BLaER1 (cell line): Measurements from ENCODE around the gene NPAP1.

ENCODE experiments used
- H3K27ac ChIP-seq: shearing (Covaris generic); formaldehyde crosslinking; 2 replicates; pipeline ENCODE4 v1.8.1; 2022
- H3K27me3 ChIP-seq: shearing (Covaris generic); formaldehyde crosslinking; 2 replicates; pipeline ENCODE4 v1.8.1; 2022
- H3K36me3 ChIP-seq: shearing (Covaris generic); formaldehyde crosslinking; 2 replicates; pipeline ENCODE4 v1.8.1; 2022
- H3K4me1 ChIP-seq: shearing (Covaris generic); formaldehyde crosslinking; 2 replicates; pipeline ENCODE4 v1.8.1; 2022
- H3K4me2 ChIP-seq: shearing (Covaris generic); formaldehyde crosslinking; 2 replicates; pipeline ENCODE4 v1.8.1; 2022
- H3K4me3 ChIP-seq: shearing (Covaris generic); formaldehyde crosslinking; 2 replicates; pipeline ENCODE4 v1.8.1; 2022
- H3K9ac ChIP-seq: shearing (Covaris generic); formaldehyde crosslinking; 2 replicates; pipeline ENCODE4 v1.8.1; 2022
- H3K9me3 ChIP-seq: shearing (Covaris generic); formaldehyde crosslinking; 2 replicates; pipeline ENCODE4 v1.8.1; 2022
- H4K20me1 ChIP-seq: shearing (Covaris generic); formaldehyde crosslinking; 2 replicates; pipeline ENCODE4 v1.8.1; 2022
- Cebpa-rat ChIP-seq: shearing (Covaris generic); IDR thresholded peaks from 2 replicates; pipeline ENCODE4 v1.8.1; 2022

NPAP1 gene

GRCh38 chr15:24683736-24684135 lies 8.2 kb downstream of the NPAP1 start:
- Histone ChIP-seq H3K9me3 (no peaks in the 10 kb centered on the region), H3K4me1 (no peaks in the 10 kb centered on the region), H3K27ac (no peak overlapping the region), H3K27me3 (no peaks in the 10 kb centered on the region), H3K9ac (no peak overlapping the region), H3K36me3 (no peaks in the 10 kb centered on the region), H3K4me3 (no peak overlapping the region), H4K20me1 (no peaks in the 10 kb centered on the region), H3K4me2 (no peak overlapping the region)
- no peak for TF ChIP-seq Cebpa-rat

- no peak overlapping the region for H3K27ac ChIP-seq
- no peaks in the 10 kb centered on the region for H3K9me3 ChIP-seq
- H3K27me3 ChIP-seq, result no peaks in the 10 kb centered on the region
- H3K4me2 ChIP-seq, result no peak overlapping the region
- no peak overlapping the region for H3K9ac ChIP-seq
- no peak for TF ChIP-seq Cebpa-rat
- no peaks in the 10 kb centered on the region for H4K20me1 ChIP-seq
- H3K36me3 ChIP-seq, result no peaks in the 10 kb centered on the region
- no peak overlapping the region for H3K4me3 ChIP-seq
- H3K4me1 ChIP-seq, result no peaks in the 10 kb centered on the region
Measured at GRCh38 chr15:24684313-24684712, 8.7 kb downstream of the NPAP1 start.

DNA sequence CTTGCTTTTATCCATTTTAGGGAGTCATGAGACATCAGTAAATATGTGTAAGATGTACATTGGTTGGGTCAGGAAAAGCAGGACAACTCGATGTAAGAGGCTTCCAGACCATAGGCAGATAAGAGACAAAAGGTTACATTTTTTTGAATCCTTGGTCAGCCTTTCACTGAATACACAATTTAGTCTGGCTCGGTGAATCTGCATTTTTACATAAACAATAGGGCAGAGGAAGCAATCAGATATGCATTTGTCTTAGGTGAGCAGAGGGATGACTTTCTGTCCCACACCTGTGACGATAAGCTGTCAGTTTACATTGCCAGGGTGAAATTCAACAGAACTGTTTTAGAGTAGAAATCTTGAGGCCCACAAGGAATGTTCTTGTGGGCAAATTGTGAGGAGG lies 20.6 kb downstream of the NPAP1 start:
- Histone ChIP-seq H4K20me1 (no peaks in the 10 kb centered on the region), H3K9me3 (0 out of 2 replicates have a peak, but pooled peaks cover 3% of the 10 kb centered on the region), H3K4me2 (no peak overlapping the region), H3K27ac (no peak overlapping the region), H3K36me3 (no peaks in the 10 kb centered on the region), H3K4me1 (no peaks in the 10 kb centered on the region), H3K4me3 (no peak overlapping the region), H3K27me3 (no peaks in the 10 kb centered on the region), H3K9ac (no peak overlapping the region)
- no peak for TF ChIP-seq Cebpa-rat

- no peak overlapping the region for H3K4me3 ChIP-seq
- no peaks in the 10 kb centered on the region for H3K36me3 ChIP-seq
- no peaks in the 10 kb centered on the region for H3K4me1 ChIP-seq
- no peaks in the 10 kb centered on the region for H3K27me3 ChIP-seq
- no peak for TF ChIP-seq Cebpa-rat
- no peak overlapping the region for H3K27ac ChIP-seq
- no peaks in the 10 kb centered on the region for H4K20me1 ChIP-seq
- H3K9me3 ChIP-seq, result 0 out of 2 replicates have a peak, but pooled peaks cover 3% of the 10 kb centered on the region
- no peak overlapping the region for H3K9ac ChIP-seq
- H3K4me2 ChIP-seq, result no peak overlapping the region
Measured at GRCh38 chr15:24696842-24697241, 21.3 kb downstream of the NPAP1 start.

DNA sequence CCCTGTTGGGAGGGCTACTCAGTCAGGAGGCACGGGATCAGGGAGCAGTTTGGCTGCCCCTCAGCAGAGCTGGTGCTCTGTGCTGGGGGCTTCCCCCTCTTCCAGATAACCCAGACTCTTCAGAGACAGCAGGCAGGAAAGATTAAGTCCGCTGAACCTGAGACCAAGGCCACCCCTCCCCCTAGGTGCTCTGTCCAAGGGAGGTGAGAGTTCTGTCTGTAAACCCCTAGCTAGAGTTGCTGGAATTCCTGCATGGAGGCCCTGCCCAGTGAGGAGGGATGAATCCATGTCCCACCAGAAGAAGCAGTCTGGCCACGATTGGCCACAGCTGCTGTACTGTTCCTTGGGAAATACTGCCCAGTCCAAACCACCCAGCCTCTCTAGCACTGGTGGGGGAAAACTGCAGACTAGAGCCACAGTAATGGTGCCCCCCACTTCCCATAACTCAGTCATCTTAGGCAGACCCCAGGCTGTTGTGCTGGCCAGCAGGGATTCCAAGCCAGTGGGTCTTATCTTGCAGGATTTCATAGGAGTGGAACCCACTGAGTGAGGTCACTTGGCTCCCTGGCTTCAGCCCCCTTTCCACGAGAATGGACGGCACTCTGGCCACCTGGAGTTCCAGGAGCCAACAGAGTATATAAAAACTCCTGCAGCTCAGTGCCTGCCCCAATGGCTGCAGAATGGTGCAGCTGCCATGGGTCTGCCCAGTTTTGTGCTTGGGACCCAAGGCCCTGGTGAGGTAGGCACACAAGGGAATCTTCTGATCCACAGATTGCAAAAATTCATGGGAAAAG lies 42.9 kb downstream of the NPAP1 start:
- no peak overlapping the region for H3K9ac ChIP-seq
- H3K4me2 ChIP-seq, result no peak overlapping the region
- H3K4me3 ChIP-seq, result no peak overlapping the region
- TF ChIP-seq Cebpa-rat, result no peak
- H3K36me3 ChIP-seq, result no peaks in the 10 kb centered on the region
- no peaks in the 10 kb centered on the region for H3K4me1 ChIP-seq
- H3K27me3 ChIP-seq, result no peaks in the 10 kb centered on the region
- no peaks in the 10 kb centered on the region for H4K20me1 ChIP-seq
- no peaks in the 10 kb centered on the region for H3K9me3 ChIP-seq
- H3K27ac ChIP-seq, result no peak overlapping the region

DNA sequence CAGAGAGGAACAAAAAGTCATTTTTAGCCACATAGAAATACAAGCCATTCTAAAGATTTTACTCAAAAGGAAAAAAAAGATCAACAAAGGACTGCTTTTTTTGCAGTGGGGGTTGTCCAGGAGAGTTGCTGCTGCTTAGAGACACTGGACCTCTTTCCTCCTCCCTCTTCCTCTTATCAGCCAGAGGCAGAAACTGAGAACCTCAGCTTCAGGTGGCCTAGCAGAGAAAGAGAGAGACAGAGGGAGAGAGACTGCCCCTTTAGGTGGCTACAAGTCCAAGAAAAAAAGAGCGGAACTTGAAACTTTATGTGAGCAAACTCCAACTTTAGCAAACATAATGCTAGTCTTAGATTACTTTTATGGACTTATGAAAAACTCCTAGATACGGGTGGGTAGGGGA lies 54.2 kb downstream of the NPAP1 start:
- H3K36me3 ChIP-seq, result no peaks in the 10 kb centered on the region
- H3K9ac ChIP-seq, result no peak overlapping the region
- no peak for TF ChIP-seq Cebpa-rat
- H3K4me3 ChIP-seq, result no peak overlapping the region
- no peaks in the 10 kb centered on the region for H4K20me1 ChIP-seq
- H3K4me2 ChIP-seq, result no peak overlapping the region
- no peaks in the 10 kb centered on the region for H3K27me3 ChIP-seq
- H3K27ac ChIP-seq, result no peak overlapping the region
- no peaks in the 10 kb centered on the region for H3K4me1 ChIP-seq
- no peaks in the 10 kb centered on the region for H3K9me3 ChIP-seq
